Measurements from ENCODE around the gene ZNF674.
A peak's percentile ranks its signal among the peaks of the same experiment; 100 is the strongest.

ZNF674 gene

GRCh38 chrX:46545111-46546005 lies at the start of gene ZNF674:
Gene ZNF674, minus strand, starts transcription at chrX:46545421. Its CDS starts 3,334 bp downstream, at chrX:46542087.
- Histone ChIP-seq H3K9me3 (ENCODE audit: low read length) (no peaks in the 10 kb centered on the region), H3K36me3 (ENCODE audit: insufficient read depth, low read length) (peaks cover 19% of the 10 kb centered on the region), H3K79me2 (ENCODE audit: insufficient read depth, low read length) (peaks cover 17% of the 10 kb centered on the region), H3K9me2 (ENCODE audit: low read depth, low read length) (no peaks in the 10 kb centered on the region), H3K27me3 (ENCODE audit: insufficient read depth, low read length) (no peaks in the 10 kb centered on the region), H3K4me3 (ENCODE audit: low read depth, low read length, poor library complexity, severe bottlenecking) (peak within 1 kb of the TSS; percentile 97), H3K4me2 (ENCODE audit: low read length) (peak within 1 kb of the TSS; percentile 94), H3K9ac (ENCODE audit: low read length) (peak within 1 kb of the TSS; percentile 98), H3K4me1 (ENCODE audit: insufficient read depth, low read length, severe bottlenecking) (peaks cover 27% of the 10 kb centered on the region), H4K20me1 (ENCODE audit: insufficient read depth, low read length) (no peaks in the 10 kb centered on the region), H2AFZ (ENCODE audit: low read length) (no peak within 1 kb of the TSS), H3K27ac (ENCODE audit: low read depth, low read length, poor library complexity, severe bottlenecking) (peak within 1 kb of the TSS; percentile 51), H3F3A (ENCODE audit: insufficient read depth, low read length) (no peaks in the 10 kb centered on the region)
- TF ChIP-seq, protein P1, sequence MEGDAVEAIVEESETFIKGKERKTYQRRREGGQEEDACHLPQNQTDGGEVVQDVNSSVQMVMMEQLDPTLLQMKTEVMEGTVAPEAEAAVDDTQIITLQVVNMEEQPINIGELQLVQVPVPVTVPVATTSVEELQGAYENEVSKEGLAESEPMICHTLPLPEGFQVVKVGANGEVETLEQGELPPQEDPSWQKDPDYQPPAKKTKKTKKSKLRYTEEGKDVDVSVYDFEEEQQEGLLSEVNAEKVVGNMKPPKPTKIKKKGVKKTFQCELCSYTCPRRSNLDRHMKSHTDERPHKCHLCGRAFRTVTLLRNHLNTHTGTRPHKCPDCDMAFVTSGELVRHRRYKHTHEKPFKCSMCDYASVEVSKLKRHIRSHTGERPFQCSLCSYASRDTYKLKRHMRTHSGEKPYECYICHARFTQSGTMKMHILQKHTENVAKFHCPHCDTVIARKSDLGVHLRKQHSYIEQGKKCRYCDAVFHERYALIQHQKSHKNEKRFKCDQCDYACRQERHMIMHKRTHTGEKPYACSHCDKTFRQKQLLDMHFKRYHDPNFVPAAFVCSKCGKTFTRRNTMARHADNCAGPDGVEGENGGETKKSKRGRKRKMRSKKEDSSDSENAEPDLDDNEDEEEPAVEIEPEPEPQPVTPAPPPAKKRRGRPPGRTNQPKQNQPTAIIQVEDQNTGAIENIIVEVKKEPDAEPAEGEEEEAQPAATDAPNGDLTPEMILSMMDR (IDR thresholded peaks at IDR 0.05; ENCODE audit: low read length), result peak; percentile 35; the same call in 1 of the 2 replicates
- TF ChIP-seq EZH2 (IDR thresholded peaks at IDR 0.05; ENCODE audit: borderline replicate concordance, low read length), result no peak

DNA sequence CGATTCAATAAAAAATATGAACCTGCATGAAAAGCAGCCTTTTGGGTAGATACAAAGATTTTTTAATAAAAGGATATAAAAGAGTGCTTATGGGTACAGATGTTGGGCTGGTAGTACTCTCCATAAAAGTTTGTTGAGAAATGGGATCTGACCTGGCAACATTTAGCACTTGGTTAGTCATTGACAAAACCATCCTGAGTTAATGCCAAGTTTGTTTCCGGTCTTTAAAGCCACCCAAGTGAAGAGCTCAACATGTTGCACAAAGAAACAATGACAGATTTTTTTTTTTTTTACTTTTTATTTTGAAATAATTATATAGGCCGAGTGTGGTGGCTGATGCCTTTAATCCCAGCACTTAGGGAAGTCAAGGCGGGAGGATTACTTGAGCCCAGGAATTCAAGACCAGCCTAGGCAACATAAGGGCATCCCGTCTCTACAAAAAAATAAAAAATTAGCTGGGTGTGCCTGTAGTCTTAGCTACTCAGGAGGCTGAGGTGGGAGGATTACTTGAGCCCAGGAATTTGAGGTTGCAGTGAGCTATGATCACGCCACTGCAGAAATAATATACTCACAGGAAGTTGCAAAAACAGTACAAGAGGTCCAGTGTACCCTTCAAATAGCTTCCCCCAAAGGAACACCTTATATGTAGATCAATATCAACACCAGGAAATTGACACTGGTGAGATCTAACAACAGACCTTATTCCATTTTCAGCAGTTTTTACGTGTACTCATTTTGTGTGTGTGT lies 44.9 kb upstream of the ZNF674 start:
- Histone ChIP-seq H3K27me3 (ENCODE audit: insufficient read depth, low read length) (no peaks in the 10 kb centered on the region), H3F3A (ENCODE audit: insufficient read depth, low read length) (no peaks in the 10 kb centered on the region), H4K20me1 (ENCODE audit: insufficient read depth, low read length) (no peaks in the 10 kb centered on the region), H3K4me3 (ENCODE audit: low read depth, low read length, poor library complexity, severe bottlenecking) (no peak overlapping the region), H3K79me2 (ENCODE audit: insufficient read depth, low read length) (no peaks in the 10 kb centered on the region), H3K27ac (ENCODE audit: low read depth, low read length, poor library complexity, severe bottlenecking) (no peak overlapping the region), H3K4me2 (ENCODE audit: low read length) (no peak overlapping the region), H3K36me3 (ENCODE audit: insufficient read depth, low read length) (peaks cover 3% of the 10 kb centered on the region; the same call in 1 of the 2 replicates), H3K9me2 (ENCODE audit: low read depth, low read length) (no peaks in the 10 kb centered on the region), H3K4me1 (ENCODE audit: insufficient read depth, low read length, severe bottlenecking) (peaks cover 20% of the 10 kb centered on the region), H3K9me3 (ENCODE audit: low read length) (no peaks in the 10 kb centered on the region), H3K9ac (ENCODE audit: low read length) (no peak overlapping the region), H2AFZ (ENCODE audit: low read length) (no peak overlapping the region)
- TF ChIP-seq, protein P1 (IDR thresholded peaks at IDR 0.05; ENCODE audit: low read length), result no peak
- TF ChIP-seq EZH2 (IDR thresholded peaks at IDR 0.05; ENCODE audit: borderline replicate concordance, low read length), result no peak

DNA sequence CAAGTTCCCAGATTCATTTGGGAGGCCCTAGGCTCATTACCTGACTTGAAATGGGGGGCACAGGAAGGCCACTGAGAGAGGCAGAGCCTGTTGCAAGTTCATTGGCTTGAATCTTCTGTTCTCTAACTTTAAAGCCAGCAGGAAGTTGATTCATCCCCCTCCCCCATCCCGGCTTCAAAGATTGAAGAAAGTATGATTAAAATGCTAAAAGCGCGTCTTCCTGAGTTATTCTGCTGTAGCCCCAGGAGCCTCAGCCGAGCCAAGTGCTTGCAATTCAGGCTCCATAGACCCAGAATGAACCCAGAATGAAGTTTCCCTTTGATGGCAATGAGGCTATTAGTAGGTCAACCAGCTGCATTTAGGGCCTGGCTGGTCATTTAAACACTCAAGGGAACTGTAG lies 43.0 kb upstream of the ZNF674 start:
- Histone ChIP-seq H3K27ac (ENCODE audit: low read depth, low read length, poor library complexity, severe bottlenecking) (peak overlapping the region; percentile 46), H3F3A (ENCODE audit: insufficient read depth, low read length) (no peaks in the 10 kb centered on the region), H3K9ac (ENCODE audit: low read length) (no peak overlapping the region), H3K4me1 (ENCODE audit: insufficient read depth, low read length, severe bottlenecking) (peaks cover 20% of the 10 kb centered on the region), H3K4me3 (ENCODE audit: low read depth, low read length, poor library complexity, severe bottlenecking) (no peak overlapping the region), H3K9me3 (ENCODE audit: low read length) (no peaks in the 10 kb centered on the region), H3K79me2 (ENCODE audit: insufficient read depth, low read length) (no peaks in the 10 kb centered on the region), H2AFZ (ENCODE audit: low read length) (no peak overlapping the region), H3K9me2 (ENCODE audit: low read depth, low read length) (no peaks in the 10 kb centered on the region), H4K20me1 (ENCODE audit: insufficient read depth, low read length) (no peaks in the 10 kb centered on the region), H3K27me3 (ENCODE audit: insufficient read depth, low read length) (no peaks in the 10 kb centered on the region), H3K36me3 (ENCODE audit: insufficient read depth, low read length) (peaks cover 3% of the 10 kb centered on the region; the same call in 1 of the 2 replicates), H3K4me2 (ENCODE audit: low read length) (peak overlapping the region; percentile 42; the same call in 1 of the 2 replicates)
- TF ChIP-seq, protein P1 (IDR thresholded peaks at IDR 0.05; ENCODE audit: low read length), result no peak
- no peak for TF ChIP-seq EZH2 (IDR thresholded peaks at IDR 0.05; ENCODE audit: borderline replicate concordance, low read length)
